PC-3 (cell line): ENCODE data around the gene TMC3. TPM values are rescaled to one million over a fixed set of nuclear protein-coding genes. Genes with fewer than 3 reads are reported as not detected.

Source experiments
- ATAC-seq: fragments of 200-7000 bp; cut with Tn5 transposase; 2 replicates; pipeline ENCODE4 v1.9.1; 2020; ENCODE audit warnings: mild to moderate bottlenecking, moderate library complexity
- Bru-seq: library from RNA; stranded (reverse); fragments of 400-500 nt; gene quantifications from one replicate; lab custom pipeline; 2021; lab: Mats Ljungman, UMichigan
- BruChase-seq, 2 experiments: library from RNA; stranded (reverse); fragments of 400-500 nt; gene quantifications; one replicate each; lab custom pipeline; 2021; lab: Mats Ljungman, UMichigan
- BruUV-seq: library from RNA; stranded (reverse); fragments of 400-500 nt; replicated peaks from 2 replicates; lab custom pipeline; 2021; lab: Mats Ljungman, UMichigan
- CTCF ChIA-PET: fragments of 300-600 bp; sonication (Branson Sonifier 250); formaldehyde crosslinking; loops from one replicate; lab custom pipeline; 2022; ENCODE audit warnings: antibody characterized with exemption; lab: Charles Lee
- POLR2A ChIA-PET: fragments of 300-600 bp; sonication (Branson Sonifier 250); formaldehyde crosslinking; loops from one replicate; lab custom pipeline; 2022; ENCODE audit warnings: antibody characterized with exemption; ENCODE audit not compliant: unreplicated experiment; lab: Charles Lee
- DNase-seq: peaks from one replicate; pipeline ENCODE4 v3.0.0-alpha.2; 2015
- H2AFZ ChIP-seq: fragments of 300-600 bp; sonication (generic); 2 replicates; pipeline ENCODE4 v1.6.0; 2016; ENCODE audit warnings: antibody characterized with exemption, low read length
- H3F3A ChIP-seq: fragments of 300-600 bp; sonication (generic); one replicate; pipeline ENCODE4 v1.6.0; 2017; ENCODE audit warnings: antibody characterized with exemption, low read length, control low read depth, mild to moderate bottlenecking; ENCODE audit not compliant: unreplicated experiment
- H3K27ac ChIP-seq: fragments of 300-600 bp; sonication (generic); 2 replicates; pipeline ENCODE4 v1.5.1; 2016; ENCODE audit warnings: mild to moderate bottlenecking, low read length
- H3K27me3 ChIP-seq: fragments of 300-600 bp; sonication (generic); 2 replicates; pipeline ENCODE4 v1.6.1; 2016; ENCODE audit warnings: low read length, mixed read lengths
- H3K36me3 ChIP-seq: fragments of 300-600 bp; sonication (generic); 2 replicates; pipeline ENCODE4 v1.6.1; 2016; ENCODE audit warnings: low read depth, mixed run types, low read length, mixed read lengths
- H3K4me1 ChIP-seq: fragments of 300-600 bp; sonication (generic); 2 replicates; pipeline ENCODE4 v1.5.1; 2016; ENCODE audit warnings: low read length; ENCODE audit not compliant: insufficient read depth
- H3K4me2 ChIP-seq: fragments of 300-600 bp; sonication (generic); 2 replicates; pipeline ENCODE4 v1.6.0; 2016; ENCODE audit warnings: low read length
- H3K4me3 ChIP-seq: fragments of 300-600 bp; sonication (generic); 2 replicates; pipeline ENCODE4 v1.5.1; 2016; ENCODE audit warnings: mild to moderate bottlenecking, low read length, mixed read lengths
- H3K79me2 ChIP-seq: fragments of 300-600 bp; sonication (generic); 2 replicates; pipeline ENCODE4 v1.6.1; 2017; ENCODE audit warnings: low read length, mixed read lengths
- H3K9ac ChIP-seq: fragments of 300-600 bp; sonication (generic); 2 replicates; pipeline ENCODE4 v1.6.0; 2016; ENCODE audit warnings: mild to moderate bottlenecking, low read length
- H3K9me2 ChIP-seq: fragments of 300-600 bp; sonication (generic); replicated peaks from 2 replicates; pipeline ENCODE4 v1.6.1; 2016; ENCODE audit warnings: mixed run types, low read length, mixed read lengths
- H3K9me3 ChIP-seq: fragments of 300-600 bp; sonication (generic); 2 replicates; pipeline ENCODE4 v1.6.1; 2016; ENCODE audit warnings: low read length, mixed read lengths
- H4K20me1 ChIP-seq: fragments of 300-600 bp; sonication (generic); 2 replicates; pipeline ENCODE4 v1.6.1; 2016; ENCODE audit warnings: low read length, mixed read lengths
- EZH2 ChIP-seq: fragments of 300-600 bp; sonication (generic); IDR thresholded peaks from one replicate; pipeline ENCODE4 v1.6.1; 2017; ENCODE audit warnings: antibody characterized with exemption, mild to moderate bottlenecking, low read length; ENCODE audit not compliant: unreplicated experiment
- EZH2phosphoT487 ChIP-seq: fragments of 300-600 bp; sonication (generic); IDR thresholded peaks from 2 replicates; pipeline ENCODE4 v1.6.1; 2018; ENCODE audit warnings: mild to moderate bottlenecking, antibody characterized with exemption, low read length, borderline replicate concordance
- intact Hi-C: fragments of 100-400 bp; cut with micrococcal nuclease; formaldehyde crosslinking; loops from 2 replicates; pipeline ENCODE4 v1.9.0; 2023
- long read RNA-seq: library from polyadenylated mRNA; unstranded; transcript quantifications from one replicate; pipeline ENCODE4 v2.0.0, GENCODE V29; 2021; ENCODE audit not compliant: unreplicated experiment
- total RNA-seq: library from RNA; depleted of rRNA; stranded (reverse); fragments of >200 nt; gene quantifications from 2 replicates; pipeline ENCODE4 v1.2.3, GENCODE V29; 2014; rRNA removed
- TF ChIP-seq, protein P1 (sequence below): fragments of 300-600 bp; sonication (generic); conservative IDR thresholded peaks from 2 replicates; pipeline ENCODE4 v1.5.1; 2017; ENCODE audit warnings: antibody characterized with exemption, low read depth, mild to moderate bottlenecking, low read length

TMC3 gene
- total RNA-seq (not detected in 2 replicates), Bru-seq, nascent RNA (not detected), BruChase-seq, experiment 1, labeled RNA remaining after a 6-hour chase (not detected), BruChase-seq, experiment 2, labeled RNA remaining after a 2-hour chase (not detected)
- long read RNA-seq, partial matches to known transcripts = 0 of 1 reads
- long read RNA-seq, other reads (novel, unspliced or antisense) = 1 of 1 reads

DNA sequence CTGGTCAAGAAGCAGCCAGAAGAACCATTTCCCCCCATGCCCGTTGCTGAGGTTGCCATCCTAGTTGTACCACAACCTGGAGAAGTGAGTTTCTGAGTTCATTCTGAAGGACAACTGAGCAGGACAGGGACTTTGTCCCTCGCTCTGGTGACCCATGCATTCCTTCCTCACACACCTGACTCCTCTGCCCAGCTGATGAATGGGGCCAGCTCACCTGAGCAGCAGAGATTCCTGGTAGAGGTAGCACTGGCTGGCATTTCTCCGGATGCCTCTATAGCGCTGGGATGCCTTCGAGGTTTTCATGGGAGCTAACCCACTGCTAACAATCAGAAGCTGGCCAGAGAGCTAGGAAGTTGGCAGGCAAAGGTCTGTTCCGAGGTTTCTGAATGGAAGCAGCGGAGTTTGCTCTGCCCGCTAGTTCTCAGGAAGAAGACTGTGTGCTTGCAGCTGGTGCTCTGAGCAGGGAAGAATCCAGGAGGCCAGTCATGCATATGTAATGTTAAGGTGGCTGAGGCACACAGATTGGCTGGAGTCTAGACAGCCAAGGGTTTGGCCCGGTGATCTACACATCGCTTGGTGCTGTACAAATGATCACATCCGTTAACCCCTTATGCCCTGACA is at the start of gene TMC3:
TMC3 (minus strand) TSS at position 439 of the 621 bp plus-strand sequence; CDS start at position 303, 136 bp downstream.
- H3K4me3 ChIP-seq = no peak within 1 kb of the TSS
- H3F3A ChIP-seq = no peaks in the 10 kb centered on the region
- no peak within 1 kb of the TSS for H2AFZ ChIP-seq
- CTCF ChIA-PET = no interaction called here
- DNase-seq = no peak
- no peak for ATAC-seq
- intact Hi-C loops = no loop called here
- no peaks in the 10 kb centered on the region for H3K9me2 ChIP-seq
- H3K27ac ChIP-seq = no peak within 1 kb of the TSS
- H3K36me3 ChIP-seq = no peaks in the 10 kb centered on the region
- BruUV-seq = no TSS peak
- TF ChIP-seq, protein P1, sequence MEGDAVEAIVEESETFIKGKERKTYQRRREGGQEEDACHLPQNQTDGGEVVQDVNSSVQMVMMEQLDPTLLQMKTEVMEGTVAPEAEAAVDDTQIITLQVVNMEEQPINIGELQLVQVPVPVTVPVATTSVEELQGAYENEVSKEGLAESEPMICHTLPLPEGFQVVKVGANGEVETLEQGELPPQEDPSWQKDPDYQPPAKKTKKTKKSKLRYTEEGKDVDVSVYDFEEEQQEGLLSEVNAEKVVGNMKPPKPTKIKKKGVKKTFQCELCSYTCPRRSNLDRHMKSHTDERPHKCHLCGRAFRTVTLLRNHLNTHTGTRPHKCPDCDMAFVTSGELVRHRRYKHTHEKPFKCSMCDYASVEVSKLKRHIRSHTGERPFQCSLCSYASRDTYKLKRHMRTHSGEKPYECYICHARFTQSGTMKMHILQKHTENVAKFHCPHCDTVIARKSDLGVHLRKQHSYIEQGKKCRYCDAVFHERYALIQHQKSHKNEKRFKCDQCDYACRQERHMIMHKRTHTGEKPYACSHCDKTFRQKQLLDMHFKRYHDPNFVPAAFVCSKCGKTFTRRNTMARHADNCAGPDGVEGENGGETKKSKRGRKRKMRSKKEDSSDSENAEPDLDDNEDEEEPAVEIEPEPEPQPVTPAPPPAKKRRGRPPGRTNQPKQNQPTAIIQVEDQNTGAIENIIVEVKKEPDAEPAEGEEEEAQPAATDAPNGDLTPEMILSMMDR = no peak
- no peak for TF ChIP-seq EZH2
- no peak for TF ChIP-seq EZH2phosphoT487
- POLR2A ChIA-PET = no interaction called here
- H3K9me3 ChIP-seq = no peaks in the 10 kb centered on the region
- H3K9ac ChIP-seq = no peak within 1 kb of the TSS
- H3K27me3 ChIP-seq = peaks cover 35% of the 10 kb centered on the region
- H3K4me2 ChIP-seq = no peak within 1 kb of the TSS
- H3K4me1 ChIP-seq = no peaks in the 10 kb centered on the region
- H4K20me1 ChIP-seq = no peaks in the 10 kb centered on the region
- H3K79me2 ChIP-seq = no peaks in the 10 kb centered on the region

DNA sequence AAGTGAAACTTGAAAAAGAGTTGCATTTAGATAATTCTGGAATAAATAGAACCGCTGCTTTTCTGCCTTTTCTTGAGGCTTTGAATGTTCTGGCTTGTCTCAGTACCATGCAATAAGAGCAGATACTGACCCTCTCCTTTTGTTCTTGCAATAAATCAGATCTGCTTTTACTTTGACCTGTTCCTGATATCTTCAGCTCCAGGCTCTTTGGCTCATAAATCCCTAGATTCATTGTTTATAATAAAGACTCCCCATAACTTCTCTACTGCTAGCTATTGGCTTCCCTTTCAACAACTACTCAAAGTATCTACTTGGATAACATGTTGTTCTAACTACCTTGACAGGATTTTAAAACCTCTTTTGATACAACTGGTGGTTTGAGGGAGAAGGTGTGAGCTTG is 47.4 kb upstream of the TMC3 start:
- Histone ChIP-seq H3F3A (no peaks in the 10 kb centered on the region), H3K4me3 (no peak overlapping the region), H3K9me3 (no peaks in the 10 kb centered on the region), H3K36me3 (no peaks in the 10 kb centered on the region), H3K27ac (no peak overlapping the region), H2AFZ (no peak overlapping the region), H3K27me3 (no peaks in the 10 kb centered on the region; the same call in 1 of the 2 replicates), H4K20me1 (no peaks in the 10 kb centered on the region), H3K79me2 (no peaks in the 10 kb centered on the region), H3K4me1 (peaks cover 17% of the 10 kb centered on the region), H3K9me2 (no peaks in the 10 kb centered on the region), H3K9ac (no peak overlapping the region), H3K4me2 (no peak overlapping the region)
- TF ChIP-seq EZH2phosphoT487 = no peak
- TF ChIP-seq, protein P1 = no peak
- no TSS peak for BruUV-seq
- CTCF ChIA-PET = no interaction called here
- intact Hi-C loops = no loop called here
- no peak for ATAC-seq
- DNase-seq = no peak
- POLR2A ChIA-PET = no interaction called here

DNA sequence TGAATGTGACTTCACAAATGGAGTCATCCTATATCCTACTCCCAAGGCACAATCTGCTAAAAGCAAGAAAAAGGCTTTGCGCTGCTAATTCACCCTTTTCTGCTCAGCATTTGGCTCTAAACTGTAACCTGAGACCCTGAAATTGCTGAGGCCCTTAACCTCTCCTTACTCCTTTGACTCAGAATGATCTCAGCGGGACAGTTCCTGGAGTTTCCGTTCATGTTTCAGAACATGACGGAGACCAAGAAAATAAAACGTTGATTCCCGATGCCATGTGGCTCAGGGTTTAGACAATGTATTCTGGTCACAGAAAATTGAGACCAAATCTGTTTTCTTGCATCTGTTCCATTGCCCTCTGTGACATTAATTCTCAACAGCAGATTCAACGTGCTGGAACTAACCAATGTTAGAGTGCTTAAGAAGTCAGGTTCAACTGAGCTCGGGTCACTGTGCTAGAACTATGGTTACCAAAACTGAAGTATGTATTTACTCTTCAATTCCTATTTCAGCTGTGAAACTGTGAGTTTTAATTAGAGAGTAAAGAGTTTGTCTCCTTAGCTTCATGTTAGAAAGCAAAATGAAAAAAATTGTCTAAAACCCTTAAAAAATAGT is 45.4 kb upstream of the TMC3 start:
- Histone ChIP-seq H3K36me3 (no peaks in the 10 kb centered on the region), H3K4me3 (peak overlapping the region; percentile 4; the same call in 1 of the 2 replicates), H3F3A (no peaks in the 10 kb centered on the region), H4K20me1 (no peaks in the 10 kb centered on the region), H3K27ac (peak overlapping the region; percentile 58), H3K9me3 (no peaks in the 10 kb centered on the region), H3K79me2 (no peaks in the 10 kb centered on the region), H3K9me2 (no peaks in the 10 kb centered on the region), H3K9ac (no peak overlapping the region), H2AFZ (peak overlapping the region; percentile 74), H3K27me3 (no peaks in the 10 kb centered on the region; the same call in 1 of the 2 replicates), H3K4me2 (peak overlapping the region; percentile 29), H3K4me1 (peaks cover 17% of the 10 kb centered on the region)
- ATAC-seq (peak; percentile 61), DNase-seq (peak; percentile 68)
- CTCF ChIA-PET = no interaction called here
- POLR2A ChIA-PET = no interaction called here
- intact Hi-C loops = no loop called here
- no TSS peak for BruUV-seq
- TF ChIP-seq, protein P1 = no peak
- no peak for TF ChIP-seq EZH2phosphoT487
- TF ChIP-seq EZH2 = no peak
